Osteocyte (in vitro differentiated cells): ENCODE results near the gene CDK9. TPM values are rescaled to one million over a fixed set of nuclear protein-coding genes. Genes with fewer than 3 reads are reported as not detected.

Source experiments
- DNase-seq: peaks from one replicate; pipeline ENCODE4 v3.0.0; 2021; ENCODE audit warnings: mixed read lengths; ENCODE audit not compliant: unreplicated experiment; ENCODE audit errors: extremely low spot score
- H3K27ac Mint-ChIP-seq: one replicate; pipeline ENCODE4 v1.8.0; 2021; ENCODE audit warnings: mild to moderate bottlenecking, mixed read lengths; ENCODE audit not compliant: unreplicated experiment
- H3K27me3 Mint-ChIP-seq: one replicate; pipeline ENCODE4 v1.8.0; 2021; ENCODE audit warnings: mixed read lengths; ENCODE audit not compliant: unreplicated experiment
- H3K36me3 Mint-ChIP-seq: one replicate; pipeline ENCODE4 v1.8.0; 2021; ENCODE audit warnings: mixed read lengths; ENCODE audit not compliant: unreplicated experiment
- H3K4me1 Mint-ChIP-seq: one replicate; pipeline ENCODE4 v1.8.0; 2021; ENCODE audit warnings: mixed read lengths; ENCODE audit not compliant: unreplicated experiment
- H3K4me3 Mint-ChIP-seq: one replicate; pipeline ENCODE4 v1.8.0; 2021; ENCODE audit warnings: mild to moderate bottlenecking, moderate library complexity, mixed read lengths; ENCODE audit not compliant: unreplicated experiment
- H3K9me3 Mint-ChIP-seq: one replicate; pipeline ENCODE4 v1.8.0; 2021; ENCODE audit warnings: mixed read lengths; ENCODE audit not compliant: unreplicated experiment
- total RNA-seq: library from RNA; stranded (reverse); gene quantifications from 2 replicates; pipeline ENCODE4 v1.2.1, GENCODE V29; 2021
- TF ChIP-seq, protein P1 (sequence below): fragments of 200-600 bp; sonication (generic); IDR thresholded peaks from 2 replicates; pipeline ENCODE4 v1.5.0; 2021; ENCODE audit warnings: antibody characterized with exemption, mild to moderate bottlenecking, moderate library complexity

Gene CDK9
- total RNA-seq, 1 donor from 2014 or later: 78.5 TPM

DNA sequence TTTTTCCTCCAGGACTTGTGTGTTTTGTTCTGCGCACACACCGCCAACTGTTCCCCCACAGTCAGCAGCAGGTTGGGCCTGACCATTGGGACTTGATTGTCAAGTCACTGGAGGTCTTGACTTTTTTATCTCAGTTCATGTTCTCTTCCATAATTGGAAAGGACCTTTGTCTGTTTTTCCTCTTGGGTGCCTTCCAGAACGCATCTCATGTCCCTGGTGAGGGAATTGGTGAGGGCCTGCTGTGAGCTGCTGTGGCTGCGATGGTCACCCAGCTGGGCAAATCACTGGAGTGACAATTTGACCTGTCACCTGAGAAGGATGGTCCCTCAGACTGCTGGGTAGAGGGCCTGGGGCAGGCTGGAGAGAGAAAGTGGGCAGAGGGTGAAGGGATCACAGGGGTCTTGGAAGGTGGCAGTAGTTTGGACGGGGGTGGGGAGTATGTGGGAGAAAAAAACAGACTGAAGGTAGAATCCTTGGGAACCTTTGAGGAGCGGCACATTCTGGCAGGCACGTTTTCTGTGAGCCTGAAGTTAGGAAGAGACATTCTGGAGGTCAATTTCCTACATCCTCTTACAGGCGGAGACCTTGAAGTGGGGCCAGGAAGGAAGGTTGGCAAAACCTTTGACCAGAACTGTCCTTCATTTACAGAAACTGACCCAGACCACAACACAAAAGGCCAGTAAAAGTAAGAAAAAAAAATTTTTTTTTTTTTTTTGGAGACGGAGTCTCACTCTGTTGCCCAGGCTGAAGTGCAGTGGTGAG, 4.4 kb downstream of the CDK9 start:
- no peak for DNase-seq
- Mint-ChIP-seq H3K4me1 (peaks cover 14% of the 10 kb centered on the region), H3K36me3 (peaks cover 35% of the 10 kb centered on the region), H3K27ac (no peak overlapping the region), H3K4me3 (no peak overlapping the region), H3K9me3 (no peaks in the 10 kb centered on the region), H3K27me3 (no peaks in the 10 kb centered on the region)
- TF ChIP-seq, protein P1, sequence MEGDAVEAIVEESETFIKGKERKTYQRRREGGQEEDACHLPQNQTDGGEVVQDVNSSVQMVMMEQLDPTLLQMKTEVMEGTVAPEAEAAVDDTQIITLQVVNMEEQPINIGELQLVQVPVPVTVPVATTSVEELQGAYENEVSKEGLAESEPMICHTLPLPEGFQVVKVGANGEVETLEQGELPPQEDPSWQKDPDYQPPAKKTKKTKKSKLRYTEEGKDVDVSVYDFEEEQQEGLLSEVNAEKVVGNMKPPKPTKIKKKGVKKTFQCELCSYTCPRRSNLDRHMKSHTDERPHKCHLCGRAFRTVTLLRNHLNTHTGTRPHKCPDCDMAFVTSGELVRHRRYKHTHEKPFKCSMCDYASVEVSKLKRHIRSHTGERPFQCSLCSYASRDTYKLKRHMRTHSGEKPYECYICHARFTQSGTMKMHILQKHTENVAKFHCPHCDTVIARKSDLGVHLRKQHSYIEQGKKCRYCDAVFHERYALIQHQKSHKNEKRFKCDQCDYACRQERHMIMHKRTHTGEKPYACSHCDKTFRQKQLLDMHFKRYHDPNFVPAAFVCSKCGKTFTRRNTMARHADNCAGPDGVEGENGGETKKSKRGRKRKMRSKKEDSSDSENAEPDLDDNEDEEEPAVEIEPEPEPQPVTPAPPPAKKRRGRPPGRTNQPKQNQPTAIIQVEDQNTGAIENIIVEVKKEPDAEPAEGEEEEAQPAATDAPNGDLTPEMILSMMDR: no peak

DNA sequence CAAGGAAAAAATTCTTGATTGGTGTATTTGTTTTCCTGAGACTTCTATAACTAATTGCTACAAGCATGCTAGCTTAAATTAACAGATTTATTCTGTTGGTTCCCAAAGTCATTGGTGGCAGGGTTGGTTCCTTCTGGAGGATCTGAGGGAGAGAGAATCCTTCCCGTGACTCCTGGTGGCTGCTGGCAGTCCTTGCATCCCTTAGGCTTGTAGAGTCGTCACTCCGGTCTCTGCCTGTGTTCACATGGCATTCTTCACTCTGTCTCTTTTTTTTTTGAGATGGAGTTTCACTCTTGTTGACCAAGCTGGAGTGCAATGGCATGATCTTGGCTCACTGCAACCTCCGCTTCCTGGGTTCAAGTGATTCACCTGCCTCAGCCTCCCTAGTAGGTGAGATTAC, 5.3 kb downstream of the CDK9 start:
- no peak for DNase-seq
- TF ChIP-seq, protein P1: no peak
- Mint-ChIP-seq H3K36me3 (peaks cover 35% of the 10 kb centered on the region), H3K27me3 (no peaks in the 10 kb centered on the region), H3K4me3 (no peak overlapping the region), H3K9me3 (no peaks in the 10 kb centered on the region), H3K4me1 (peaks cover 14% of the 10 kb centered on the region), H3K27ac (no peak overlapping the region)

DNA sequence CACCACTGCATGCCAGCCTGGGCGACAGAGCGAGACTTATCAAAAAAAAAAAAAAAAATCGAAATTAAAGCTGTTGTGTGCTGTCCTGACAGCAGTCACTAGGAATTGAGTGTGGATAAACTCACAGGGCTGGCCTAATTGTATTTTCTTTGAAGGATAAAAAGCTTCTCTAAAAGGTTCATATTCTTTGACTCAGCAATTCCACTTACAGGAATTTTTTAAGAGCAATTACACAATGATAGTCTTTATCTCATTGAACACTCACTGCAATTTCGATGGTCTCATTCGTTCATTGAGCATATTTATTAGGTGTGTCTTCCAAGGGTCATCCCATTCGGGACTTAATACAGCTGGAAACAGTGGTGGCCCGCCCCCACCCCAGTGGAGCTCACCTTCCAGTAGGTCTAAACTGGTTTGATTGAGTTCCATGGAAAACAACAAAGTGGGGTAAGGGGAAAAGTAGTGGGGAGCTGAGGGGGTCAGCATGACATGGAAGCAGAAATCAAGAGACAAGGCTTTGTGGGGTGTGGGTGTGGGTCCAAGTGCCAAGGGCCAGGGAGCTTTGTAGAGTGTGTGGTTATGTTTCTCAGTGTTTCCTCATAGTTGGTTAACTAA, 6.7 kb downstream of the CDK9 start:
- no peak overlapping the region for H3K27ac Mint-ChIP-seq
- H3K27me3 Mint-ChIP-seq: no peaks in the 10 kb centered on the region
- H3K4me3 Mint-ChIP-seq: no peak overlapping the region
- H3K9me3 Mint-ChIP-seq: no peaks in the 10 kb centered on the region
- TF ChIP-seq, protein P1: no peak
- no peak for DNase-seq
- H3K36me3 Mint-ChIP-seq: peaks cover 32% of the 10 kb centered on the region
- H3K4me1 Mint-ChIP-seq: peaks cover 4% of the 10 kb centered on the region

DNA sequence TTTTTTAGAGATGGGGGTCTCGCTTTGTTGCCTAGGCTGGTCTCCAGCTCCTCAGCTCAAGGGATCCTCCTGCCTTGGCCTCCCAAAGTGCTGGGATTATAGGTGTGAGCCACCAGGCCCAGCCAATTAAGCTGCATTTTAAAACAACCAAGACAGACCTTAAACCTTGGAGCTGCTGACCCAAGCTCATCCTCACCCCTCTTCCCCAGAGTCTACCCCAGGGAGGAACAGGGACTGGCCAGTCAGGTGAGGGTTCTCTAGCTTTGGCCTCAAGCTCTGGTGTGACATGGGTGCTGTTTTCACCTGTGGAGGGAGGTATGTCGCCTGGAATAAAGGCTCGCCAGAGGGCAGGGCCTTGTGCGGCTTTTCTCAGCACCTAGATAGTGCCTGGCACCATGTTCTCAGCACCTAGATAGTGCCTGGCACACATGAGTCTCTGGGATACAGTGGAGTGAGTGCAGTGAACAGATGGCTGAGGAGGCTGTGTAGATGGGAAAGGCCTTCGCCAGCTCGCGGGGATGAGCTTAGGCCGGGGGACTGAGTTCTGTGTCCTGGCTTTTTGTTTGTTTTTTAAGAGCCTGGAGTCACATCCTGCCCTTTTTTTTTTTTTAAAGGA, 7.4 kb downstream of the CDK9 start:
- TF ChIP-seq, protein P1: no peak
- Mint-ChIP-seq H3K36me3 (peaks cover 28% of the 10 kb centered on the region), H3K9me3 (no peaks in the 10 kb centered on the region), H3K4me3 (no peak overlapping the region), H3K27me3 (no peaks in the 10 kb centered on the region), H3K27ac (no peak overlapping the region), H3K4me1 (no peaks in the 10 kb centered on the region)
- no peak for DNase-seq
